HG02623 (cell line): ENCODE measurements around the gene OTUD7B.
A peak's percentile ranks its signal among the peaks of the same experiment; 100 is the strongest.
"Not testable (repeated sequence)": the region's sequence is repeated elsewhere in the genome, so short reads cannot be mapped to it uniquely, and the experiment has no call there.

Source experiments
- ATAC-seq: cut with Tn5 transposase; IDR thresholded peaks from one replicate; pipeline ENCODE4 v1.9.1; 2021; ENCODE audit warnings: moderate library complexity; ENCODE audit not compliant: unreplicated experiment

Gene OTUD7B

DNA sequence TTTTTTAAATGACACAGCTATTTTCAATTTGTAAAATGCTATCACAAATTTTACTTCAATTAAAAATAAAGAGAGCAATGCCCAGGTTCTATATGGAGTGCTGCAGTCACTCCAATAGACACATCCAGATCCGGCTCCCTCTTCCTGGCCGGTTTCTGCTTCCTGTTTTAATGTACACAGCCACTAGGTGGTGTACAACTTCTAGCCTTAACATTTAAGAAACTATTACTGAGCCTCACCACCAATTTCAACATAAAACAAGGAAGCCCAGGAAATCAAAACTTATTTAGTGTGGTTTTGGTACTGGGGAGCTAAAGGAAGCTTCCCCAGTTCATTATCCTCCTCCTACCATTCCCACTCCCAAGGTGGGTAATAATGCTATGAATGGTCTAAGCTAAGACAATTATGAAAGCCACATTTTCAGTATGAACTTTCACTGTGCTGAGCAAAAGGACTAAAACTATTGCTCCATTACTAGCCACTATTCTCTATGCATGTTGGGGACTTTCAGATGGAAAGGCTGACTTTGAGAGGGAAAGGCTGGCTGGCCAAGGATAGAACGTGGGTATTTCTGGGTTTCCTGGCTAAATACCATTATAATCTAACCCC, 48.4 kb downstream of the OTUD7B start:
- ATAC-seq: no peak

DNA sequence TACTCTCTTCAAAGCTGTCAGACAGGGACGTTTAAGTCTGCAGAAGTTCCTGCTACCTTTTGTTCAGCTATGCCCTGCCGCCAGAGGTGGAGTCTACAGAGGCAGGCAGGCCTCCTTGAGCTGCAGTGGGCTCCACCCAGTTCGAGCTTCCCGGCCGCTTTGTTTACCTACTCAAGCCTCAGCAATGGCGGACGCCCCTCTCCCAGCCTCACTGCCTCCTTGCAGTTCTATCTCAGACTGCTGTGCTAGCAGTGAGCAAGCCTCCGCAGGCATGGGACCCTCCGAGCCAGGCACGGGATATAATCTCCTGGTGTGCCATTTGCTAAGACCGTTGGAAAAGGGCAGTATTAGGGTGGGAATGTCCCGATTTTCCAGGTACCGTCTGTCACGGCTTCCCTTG, 53.0 kb downstream of the OTUD7B start:
- not testable (repeated sequence) for ATAC-seq

DNA sequence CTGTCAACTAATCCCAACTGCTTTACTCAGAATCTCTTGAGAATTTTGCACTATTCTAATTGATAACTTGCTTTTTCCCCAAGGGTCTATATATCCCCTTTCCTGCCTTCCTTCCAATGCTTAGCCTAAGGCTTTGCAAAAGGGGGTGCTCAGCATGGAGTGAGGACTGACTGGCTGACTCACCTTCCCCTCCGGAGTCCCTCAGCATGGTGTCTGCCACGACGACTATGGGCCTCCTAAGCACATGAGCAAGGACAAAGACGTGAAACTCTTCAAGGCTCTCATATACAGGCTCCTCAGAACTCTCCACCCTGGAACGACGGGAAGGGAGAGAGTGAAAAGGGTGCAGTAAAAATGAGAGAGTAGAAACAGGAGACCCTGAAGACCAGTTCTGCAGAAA, 60.6 kb downstream of the OTUD7B start:
- ATAC-seq: no peak

DNA sequence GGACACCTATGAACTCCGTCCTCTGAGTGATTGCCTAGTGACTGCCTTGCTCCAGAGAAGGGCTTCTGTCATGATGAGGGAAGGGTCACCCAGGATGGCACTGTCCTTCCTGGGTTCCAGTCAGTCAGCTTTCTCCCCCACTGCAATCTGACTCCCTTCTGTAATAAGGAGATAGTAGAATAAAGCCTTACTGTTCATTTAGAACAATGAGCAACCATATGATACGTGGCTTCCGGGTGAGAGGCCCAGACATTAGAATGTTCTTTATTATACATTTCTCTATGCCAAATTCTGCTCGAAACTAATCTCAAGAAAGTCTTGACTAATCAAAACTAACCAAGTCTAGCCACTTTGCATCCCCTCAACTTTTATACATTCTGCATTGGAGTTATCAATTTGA, 65.3 kb downstream of the OTUD7B start:
- ATAC-seq: no peak

DNA sequence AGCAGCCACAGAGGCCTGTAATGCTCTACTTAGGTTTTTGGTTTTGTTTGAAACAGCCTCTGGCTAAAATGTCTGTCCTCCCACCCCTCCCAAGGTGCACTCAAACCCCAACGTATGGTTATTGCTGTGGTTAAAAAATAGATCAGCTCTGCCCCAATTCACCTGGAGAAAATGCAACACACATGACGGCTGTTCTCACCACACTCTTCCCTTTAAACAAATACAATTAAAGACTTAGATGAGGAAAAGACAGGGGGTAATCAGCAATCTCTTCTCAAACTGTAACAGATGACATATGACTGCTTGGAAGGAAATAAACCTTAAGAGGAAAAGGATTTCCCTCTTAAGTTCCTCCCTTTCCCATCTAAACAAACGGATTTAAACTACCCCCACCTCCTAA, 67.6 kb downstream of the OTUD7B start:
- ATAC-seq: no peak

DNA sequence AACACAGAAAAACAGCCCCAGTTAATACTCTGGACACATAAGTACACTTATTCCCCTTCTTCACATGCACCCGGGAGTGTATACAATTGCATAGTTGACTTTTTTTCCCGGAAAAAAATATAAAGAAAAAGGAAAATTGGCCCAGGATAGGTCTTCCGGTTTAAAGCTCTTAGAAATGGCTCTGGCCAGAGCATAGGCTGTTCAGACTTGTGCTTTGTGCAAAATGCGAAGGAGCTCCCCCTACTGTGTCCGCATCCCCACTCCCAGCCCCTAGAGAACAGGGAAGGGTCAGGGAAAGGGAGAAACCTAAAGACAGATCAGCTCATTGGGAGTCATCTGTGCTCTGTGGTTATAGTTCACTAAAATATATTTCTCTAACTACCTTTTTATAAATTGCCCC, 68.3 kb downstream of the OTUD7B start:
- no peak for ATAC-seq

DNA sequence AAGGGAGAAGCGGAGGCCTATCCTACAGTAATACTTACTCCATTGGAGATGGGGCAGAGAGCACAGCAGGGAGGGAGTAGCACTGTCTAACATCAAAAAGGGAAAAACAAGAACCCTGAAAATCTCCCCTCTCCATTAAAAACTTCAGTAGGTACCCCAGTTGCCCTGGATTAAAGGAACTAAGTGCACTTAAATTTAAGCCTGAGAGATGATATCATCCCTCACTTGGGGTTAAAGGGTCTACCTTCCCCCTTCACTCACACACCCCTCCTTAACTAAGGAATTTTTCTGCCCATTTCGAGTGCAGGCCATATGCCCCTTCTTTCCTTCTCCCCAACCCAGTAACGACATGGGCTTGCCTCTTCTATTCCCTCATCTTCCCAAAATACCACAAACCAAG, 70.1 kb downstream of the OTUD7B start:
- ATAC-seq: no peak

DNA sequence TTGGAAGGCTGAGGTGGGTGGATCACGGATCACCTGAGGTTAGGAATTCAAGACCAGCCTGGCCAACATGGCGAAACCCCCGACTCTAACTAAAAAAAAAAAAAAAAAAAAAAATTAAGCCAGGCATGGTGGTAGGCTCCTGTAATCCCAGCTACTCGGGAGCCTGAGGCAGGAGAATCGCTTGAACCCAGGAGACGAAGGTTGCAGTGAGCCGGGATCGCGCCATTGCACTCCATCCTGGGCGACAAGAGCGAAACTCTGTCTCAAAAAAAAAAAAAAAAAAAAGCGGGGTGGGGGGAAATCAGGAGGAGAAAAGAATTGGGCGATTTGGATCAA, 71.9 kb downstream of the OTUD7B start:
- ATAC-seq: not testable (repeated sequence)

DNA sequence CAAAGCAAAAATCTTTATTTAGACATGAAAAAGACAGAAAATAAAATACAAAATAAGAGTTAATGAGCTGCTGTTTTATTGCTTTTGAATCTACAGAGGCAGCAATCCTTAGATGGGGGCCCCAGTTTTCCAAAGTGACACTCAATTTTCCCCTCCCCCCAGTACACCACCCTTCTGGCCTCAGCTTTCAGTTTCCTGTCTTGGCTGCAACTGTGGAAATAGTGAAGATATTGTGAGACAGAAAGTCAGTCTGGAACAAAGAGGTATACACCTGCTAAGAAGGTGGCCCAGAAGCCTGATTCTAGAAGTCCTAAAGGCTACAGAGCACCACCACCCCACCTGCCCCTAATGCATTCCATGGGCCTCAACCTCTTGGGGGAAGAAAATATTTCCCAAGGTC, 72.8 kb downstream of the OTUD7B start:
- ATAC-seq: no peak

DNA sequence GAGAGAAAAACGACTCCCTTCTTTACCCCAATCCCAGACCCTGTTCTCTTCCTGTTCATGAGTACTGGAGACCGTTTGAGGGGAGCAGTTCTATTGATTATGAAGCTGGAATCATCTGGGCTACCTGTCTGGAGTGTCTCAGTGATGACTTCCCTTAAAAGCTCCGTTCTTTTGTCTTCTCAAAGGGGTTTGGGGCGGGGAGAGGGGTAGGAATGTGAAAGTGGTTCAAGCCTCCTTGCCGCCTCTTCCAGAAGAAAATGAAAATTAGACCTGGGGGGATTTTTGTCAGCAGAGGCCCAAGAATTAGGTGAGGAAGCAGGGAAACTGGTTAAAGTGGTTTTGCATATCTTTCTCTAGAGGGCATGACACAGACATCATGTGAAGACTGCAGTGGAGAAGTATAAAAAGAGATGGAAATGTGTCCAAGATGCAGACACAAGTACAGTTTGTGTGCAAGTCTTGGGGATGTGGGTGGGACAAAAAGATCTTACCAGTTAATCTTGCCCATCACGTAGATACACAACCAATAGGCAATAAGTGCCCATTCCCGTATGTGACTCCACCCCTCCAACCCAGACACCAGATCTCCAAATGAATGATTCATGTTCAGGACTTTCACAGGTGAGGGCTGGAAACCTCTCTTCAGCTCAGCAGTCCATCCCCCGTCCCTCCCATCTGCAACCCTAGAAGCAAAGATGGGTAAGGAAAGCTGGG, 73.4 kb downstream of the OTUD7B start:
- ATAC-seq: no peak

DNA sequence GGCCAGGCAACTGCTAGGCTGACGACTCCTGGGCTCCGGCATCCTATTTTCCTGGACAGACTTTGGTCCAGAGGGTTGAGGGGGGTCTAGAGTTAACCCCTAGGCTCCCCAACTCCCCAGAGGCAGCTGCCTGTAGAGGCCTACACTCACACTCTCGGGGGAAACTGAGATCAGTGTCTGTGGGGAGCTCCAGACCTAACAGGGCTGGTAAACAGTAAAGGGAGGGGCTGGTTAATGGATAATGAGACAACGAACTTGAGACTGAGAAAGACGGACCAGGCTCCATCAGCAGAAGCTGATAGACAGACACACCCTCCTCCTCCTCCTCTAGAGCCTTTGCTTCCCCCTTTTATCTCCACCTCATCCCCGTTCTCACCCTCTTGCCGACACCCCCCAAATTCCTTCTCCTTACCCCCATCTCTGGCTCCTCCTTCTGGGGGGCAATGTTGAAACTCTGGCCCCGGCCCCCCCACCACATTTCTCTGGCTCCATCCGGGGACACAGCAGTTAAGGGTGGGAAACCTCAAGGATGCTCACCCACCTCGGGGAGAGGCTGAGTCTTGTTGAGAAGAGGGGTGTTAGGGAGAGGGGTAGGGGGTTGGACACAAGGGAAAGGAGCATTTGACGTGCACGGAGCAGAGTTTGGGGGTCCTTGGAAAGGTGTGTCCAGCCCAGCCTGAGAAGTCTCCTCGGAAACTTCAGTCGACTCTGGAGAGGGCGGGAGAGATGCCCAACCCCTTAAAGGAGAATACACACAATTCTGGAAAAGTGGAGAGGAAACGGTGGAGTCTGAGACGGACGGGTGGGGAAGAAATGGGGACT, 74.1 kb downstream of the OTUD7B start, which contains the start of gene MTMR11:
Gene MTMR11 (minus strand): TSS at position 710 of the 822 bp plus-strand sequence. CDS start 232 bp downstream, at position 478.
- no peak for ATAC-seq

DNA sequence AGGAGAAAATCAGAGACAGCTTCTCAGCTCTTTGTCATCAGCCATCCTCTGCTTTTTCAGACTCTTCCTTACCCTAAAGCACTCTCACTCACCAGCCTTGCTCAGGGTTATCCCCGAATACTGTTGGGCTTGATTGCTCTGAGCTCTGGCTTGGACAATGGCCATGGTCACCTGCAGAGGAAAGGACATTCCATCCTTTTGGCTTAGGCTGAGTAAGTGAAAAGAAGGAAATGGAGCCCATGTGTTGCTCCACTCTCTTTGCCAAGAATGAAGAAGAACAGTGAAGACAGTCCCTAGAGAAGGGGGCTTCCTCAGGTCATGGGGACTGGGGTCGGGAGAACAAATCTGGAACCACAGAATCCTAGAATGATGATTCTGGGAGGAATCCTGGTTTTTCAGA, 76.2 kb downstream of the OTUD7B start:
- ATAC-seq: no peak

DNA sequence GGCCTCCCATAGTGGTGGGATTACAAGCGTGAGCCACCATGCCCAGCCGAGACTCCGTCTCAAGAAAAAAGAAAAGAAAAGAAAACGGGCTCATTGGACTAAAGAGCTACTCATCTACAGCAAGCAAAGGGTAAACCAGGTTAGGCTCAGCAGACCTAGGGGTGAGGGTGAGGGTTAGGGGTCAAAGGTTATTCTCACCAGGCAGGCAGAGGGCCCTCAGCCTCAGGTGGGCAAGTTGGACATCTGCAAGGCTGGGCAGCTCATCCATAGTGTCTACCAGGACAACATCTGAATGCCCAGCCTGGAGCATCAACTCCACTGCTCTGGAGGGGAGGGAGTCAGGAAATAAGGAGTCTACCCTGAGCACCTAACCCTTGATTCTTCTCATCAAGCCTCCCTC, 77.3 kb downstream of the OTUD7B start:
- ATAC-seq: no peak

DNA sequence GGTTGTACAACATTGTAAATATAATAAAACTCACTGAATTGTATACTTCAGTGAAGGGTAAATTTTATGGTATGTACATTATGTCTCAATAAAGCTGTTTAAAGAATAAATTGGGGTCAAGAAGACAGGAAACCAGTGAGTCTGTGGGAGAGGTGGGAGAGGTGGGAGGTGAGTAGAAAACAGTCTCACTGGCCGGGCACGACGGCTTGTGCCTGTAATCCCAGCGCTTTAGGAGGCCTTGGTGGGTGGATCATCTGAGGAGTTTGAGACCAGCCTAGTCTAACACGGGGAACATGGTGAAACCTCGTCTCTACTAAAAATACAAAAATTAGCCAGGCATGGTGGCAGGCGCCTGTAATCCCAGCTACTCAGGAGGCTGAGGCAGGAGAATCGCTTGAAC, 78.1 kb downstream of the OTUD7B start:
- ATAC-seq: no peak

DNA sequence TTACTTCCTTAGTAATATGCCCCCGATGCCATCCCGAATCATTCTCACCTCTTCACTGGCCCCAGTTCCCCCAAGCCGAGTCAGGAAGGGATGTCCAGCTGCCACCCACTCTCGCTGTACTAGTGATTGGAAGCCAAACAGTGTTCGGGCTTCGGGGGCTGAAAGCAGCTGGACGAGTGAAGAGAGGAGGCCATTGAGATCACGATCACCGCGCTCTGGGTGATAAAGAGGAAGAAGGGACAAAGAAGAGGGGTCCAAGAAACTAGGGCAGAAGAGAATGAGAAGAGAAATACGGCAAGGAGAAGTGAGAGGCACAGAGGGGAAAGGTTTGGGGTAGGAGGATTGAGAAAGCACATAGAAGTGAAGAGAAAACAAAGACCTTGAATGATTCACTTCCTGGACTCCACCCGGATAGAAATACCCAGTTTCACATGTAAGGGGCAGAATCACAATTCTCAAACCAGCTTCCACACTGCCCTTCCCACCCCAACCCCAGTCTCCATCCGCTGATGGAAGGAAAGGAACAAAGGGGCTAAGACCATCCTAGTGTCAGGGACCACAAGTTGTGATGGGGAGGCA, 79.2 kb downstream of the OTUD7B start:
- ATAC-seq: no peak

DNA sequence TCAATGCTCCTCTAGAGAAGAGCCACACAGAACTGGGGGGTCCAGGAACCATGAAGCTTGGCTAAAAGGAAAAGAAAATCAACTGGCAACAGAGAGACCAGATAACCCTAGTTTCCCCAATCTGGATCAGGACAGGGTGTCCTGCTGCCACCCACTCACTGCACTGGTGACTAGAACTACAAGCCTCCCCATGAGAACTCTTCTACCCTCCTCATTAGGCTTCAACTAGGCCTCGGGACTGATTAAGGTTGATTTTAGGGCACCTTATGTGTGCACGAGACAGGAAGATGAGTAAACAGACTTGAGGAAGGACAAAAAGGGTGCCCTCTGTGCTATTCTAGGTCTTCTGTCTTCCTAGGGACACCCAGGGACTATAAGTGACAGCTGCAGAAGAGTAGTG, 80.7 kb downstream of the OTUD7B start:
- ATAC-seq: no peak

DNA sequence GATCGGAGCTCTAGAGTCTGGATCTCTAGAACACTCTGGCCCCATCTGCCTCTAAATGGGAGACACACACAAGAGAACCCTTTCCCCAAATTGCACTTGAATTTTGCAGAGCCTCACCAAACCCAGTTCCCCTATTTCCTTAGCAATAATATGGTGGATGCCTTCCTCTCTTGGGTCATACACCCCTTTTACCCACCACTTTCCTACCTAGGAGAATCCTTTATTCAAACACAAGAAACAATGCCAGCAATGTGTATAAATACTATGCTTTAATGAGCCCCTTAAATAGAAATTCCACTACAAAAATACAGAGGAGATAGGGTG, 82.2 kb downstream of the OTUD7B start:
- ATAC-seq: no peak

DNA sequence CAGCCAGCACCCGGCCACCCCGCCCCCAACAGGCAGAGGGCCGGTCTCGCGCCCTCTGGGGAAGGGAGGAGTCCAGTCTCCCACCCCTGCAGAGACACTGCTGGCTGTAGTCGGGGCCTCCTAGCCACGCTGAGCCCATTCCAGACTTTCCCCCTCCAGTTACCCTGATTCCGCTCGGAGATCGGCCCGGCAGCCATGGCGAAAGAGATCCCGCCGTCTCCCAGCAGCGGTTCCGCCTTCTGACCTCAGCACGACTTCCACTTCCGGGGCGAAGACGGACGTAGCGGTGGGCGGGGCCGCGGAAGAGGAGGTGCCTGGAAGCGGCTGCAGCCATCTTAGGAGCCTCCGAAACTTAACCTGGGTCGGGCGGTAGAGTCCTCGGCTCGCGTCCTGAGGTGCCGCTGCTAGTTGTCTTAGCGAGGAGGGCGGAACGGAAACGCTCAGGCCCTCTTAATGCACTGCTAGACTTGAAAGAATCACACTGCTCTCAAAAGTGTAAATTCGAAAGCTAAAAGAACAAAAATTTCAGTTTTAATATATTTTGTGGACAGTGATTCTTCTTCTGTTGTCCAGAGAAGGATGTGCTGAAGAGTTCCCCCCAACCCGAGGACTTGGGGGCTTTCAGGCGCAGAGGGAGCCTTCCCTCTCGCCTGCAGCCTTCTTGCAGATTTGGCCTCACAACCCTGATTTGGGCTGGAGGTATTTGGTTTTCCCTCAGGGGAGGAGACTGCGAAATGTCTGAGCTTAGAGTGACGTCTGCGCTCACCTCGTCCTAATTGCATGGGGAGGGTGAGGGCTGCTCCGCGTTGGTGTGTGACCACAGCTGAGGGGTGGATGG, 82.7 kb downstream of the OTUD7B start, which contains the start of gene SF3B4:
Gene SF3B4 (minus strand): TSS at position 241 of the 838 bp plus-strand sequence. CDS start 44 bp downstream, at position 197.
- ATAC-seq: peak; percentile 87

DNA sequence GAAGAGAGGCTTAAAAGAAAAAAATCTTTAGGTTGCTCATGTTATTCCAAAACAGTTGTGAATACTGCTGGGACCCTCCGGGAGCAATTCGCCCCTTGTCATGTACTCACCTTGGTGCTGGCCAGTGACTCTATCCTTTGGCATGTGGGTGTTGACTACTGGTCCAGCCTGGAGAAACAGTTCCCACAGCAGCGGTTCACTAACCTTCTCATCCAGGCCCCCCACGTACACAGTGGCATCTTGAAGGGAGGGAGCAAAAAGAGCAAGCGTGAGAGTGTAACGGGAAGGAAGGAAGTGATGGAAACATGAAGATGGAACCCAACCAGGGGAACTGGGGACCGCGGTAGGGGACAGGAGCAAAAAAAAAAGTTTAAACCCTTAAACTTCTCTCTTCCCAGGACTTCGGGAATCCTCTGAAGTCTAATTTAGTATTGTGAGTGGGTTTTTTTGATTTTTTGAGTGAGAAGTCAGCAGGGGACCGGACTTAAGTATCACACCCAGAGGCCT, 83.4 kb downstream of the OTUD7B start:
- no peak for ATAC-seq

DNA sequence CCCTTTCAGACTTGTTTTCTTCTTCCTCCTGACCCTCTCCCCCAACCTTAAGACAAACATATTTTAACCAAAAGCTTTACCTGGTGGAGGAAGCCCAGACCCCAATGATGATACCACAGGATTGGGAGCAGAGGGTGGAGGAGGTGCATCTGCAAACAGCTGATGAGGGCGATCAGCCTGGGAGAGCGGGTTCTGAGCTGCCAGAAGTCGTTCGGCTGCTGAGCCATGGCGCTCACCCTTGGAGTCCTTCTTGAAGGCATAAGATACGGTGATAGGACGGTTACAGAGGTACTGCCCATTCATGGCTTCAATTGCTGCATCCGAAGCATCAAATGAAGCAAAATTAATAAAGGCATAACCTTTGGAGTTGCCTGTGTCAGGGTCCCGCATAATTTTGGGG, 84.2 kb downstream of the OTUD7B start:
- ATAC-seq: no peak

DNA sequence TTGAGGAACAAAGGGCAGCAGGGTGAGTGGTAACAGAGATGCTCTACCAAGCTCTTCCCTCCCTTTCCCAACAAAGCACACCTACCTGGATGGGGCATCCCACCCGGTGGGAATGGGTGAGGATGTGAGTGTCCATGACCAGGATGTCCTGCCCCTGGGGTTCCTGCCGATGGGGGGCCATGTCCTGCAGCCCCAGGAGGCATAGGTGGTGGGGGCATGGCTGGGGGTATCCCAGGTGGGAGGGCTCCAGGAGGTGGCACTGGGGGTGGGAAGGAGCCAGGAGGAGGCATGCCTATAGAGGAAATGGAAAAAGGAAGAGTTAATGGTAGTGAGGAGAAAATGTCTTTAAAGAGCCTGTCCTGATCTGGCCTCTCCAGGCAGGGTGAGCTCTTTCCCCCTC, 84.8 kb downstream of the OTUD7B start:
- no peak for ATAC-seq
